GDM1 (cell line): Measurements from ENCODE around the gene TAF1C.
"Not testable (repeated sequence)": the region's sequence is repeated elsewhere in the genome, so short reads cannot be mapped to it uniquely, and the experiment has no call there.

Experiments
- DNase-seq: peaks from one replicate; lab custom pipeline; 2025; lab: John Stamatoyannopoulos, UW

Gene TAF1C

DNA sequence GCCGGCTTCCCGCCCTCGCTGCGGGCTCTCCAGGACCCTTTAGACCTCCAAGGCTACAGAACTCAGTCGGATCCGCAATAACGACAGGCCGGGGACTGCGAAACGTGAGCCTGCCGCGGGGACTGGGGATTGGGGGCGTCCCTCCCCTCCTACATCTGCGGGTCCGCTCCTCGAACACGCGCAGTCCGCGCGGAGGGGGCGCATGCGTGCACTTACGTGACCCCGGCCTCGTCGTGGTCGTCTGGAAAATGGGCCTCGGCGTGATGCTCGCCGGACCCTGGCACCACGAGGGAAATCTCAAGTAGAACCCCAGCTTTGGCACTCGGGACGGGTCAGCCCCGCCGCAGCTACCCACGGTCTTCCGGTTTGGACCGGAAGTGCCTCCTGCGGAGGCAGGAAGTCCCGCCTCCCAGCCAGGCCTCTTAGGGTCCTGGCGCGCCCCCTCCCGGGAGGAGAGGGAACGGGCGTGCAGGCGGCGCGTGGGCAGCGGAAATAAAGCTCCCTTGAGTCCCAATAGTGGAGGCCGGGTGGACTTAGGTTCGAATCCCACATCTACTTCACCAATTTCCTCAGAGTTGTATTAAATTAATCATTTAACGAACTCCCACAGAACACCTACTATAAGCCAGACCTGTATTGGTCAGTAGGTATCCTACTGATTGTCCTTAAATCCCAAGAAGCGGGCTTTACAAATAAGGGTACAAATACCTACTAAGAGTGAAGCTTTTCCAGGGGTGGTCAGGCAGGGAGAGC is at the start of gene TAF1C:
TSS of gene TAF1C (minus strand) at position 373 of the 753 bp plus-strand sequence. CDS start 2,069 bp downstream, outside the sequence.
- peak; percentile 78 for DNase-seq

GRCh38 chr16:84234321-84235241 is 47.7 kb upstream of the TAF1C start:
- DNase-seq = no peak

DNA sequence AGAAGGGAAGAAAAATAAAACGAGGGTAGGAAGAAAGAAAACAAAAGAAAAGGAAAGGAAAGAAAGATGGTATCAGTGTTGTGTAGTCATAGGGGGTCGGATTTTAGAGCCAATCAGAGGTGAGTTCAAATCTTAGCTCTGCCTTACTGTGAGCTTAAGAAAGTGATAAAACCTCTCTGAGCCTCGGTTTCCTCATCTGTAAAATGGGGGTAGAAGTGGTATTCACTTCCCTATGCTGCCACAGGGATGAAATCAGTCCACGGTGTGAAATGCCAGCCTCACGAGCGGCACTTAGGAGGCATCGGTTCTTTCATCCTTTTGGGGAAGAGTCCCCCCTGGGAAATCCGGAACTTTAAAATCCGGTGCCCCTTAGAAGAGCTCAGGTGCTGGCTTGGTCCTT is 46.9 kb upstream of the TAF1C start:
- no peak for DNase-seq

GRCh38 chr16:84232969-84233368 is 46.1 kb upstream of the TAF1C start:
- no peak for DNase-seq

DNA sequence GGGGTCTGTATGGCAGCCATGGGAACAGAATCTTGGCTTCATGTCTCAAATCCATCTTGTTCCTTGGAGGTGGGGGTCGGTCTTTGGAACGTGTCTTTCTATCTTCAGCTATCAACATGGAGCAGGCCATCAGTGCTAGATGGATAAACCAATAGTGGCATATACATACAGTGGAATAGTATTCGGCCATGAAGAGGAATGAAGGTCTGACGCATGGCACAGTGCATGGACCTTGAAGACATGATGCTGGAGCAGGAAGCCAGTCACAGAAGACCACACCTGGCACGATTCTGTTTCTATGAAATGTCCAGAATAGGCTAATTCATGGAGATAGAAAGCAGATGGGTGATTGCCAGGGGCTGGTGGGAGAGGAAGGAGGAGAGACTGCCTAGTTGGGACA is 45.2 kb upstream of the TAF1C start:
- DNase-seq = no peak

DNA sequence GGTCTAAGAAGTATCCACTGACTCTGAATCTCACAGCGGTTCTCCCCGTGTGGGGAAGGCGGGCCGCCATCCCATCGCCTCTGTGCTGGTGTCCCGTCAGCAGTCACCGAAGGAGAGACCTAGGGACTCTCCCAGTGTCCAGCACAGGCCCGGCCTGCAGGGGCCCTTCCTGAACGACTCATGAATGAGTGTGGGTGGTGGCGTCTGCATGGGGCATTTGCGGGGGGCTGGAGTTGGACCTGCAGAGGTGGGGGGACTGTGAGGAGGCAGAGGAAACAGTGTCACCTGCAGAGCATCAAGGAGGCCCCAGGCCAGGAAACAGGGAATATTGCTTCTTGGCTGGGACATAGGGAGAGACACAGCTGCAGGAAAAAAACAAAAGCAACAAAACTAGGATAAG is 42.6 kb upstream of the TAF1C start:
- DNase-seq = no peak

- no peak for DNase-seq
These were observed 41.5 kb upstream of the TAF1C start for GRCh38 chr16:84228256-84228838.

- DNase-seq = no peak
These were observed 40.7 kb upstream of the TAF1C start for GRCh38 chr16:84227548-84227947.

DNA sequence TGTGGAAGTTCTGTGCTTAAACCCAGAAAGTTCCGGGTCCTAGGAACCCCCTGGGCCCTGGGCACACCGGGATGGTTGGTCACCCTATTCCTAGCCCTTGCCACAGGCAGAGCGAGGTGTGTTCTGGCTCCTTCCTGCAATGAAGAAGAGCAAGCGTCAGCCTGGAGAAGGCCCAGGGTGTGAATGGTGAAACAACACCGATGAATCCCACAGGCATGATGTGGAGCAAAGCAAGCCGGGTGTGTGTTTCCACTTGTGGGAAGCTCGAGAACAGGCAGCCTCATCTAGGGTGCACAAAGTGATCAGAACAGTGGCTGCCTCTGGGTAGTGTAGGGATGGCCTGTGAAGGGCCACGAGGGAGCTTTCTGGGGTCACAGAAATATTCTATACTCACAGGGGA is 39.2 kb upstream of the TAF1C start:
- DNase-seq = no peak

GRCh38 chr16:84225571-84225970 is 38.7 kb upstream of the TAF1C start:
- no peak for DNase-seq

- no peak for DNase-seq
These were observed 38.3 kb upstream of the TAF1C start for GRCh38 chr16:84225126-84225525.

DNA sequence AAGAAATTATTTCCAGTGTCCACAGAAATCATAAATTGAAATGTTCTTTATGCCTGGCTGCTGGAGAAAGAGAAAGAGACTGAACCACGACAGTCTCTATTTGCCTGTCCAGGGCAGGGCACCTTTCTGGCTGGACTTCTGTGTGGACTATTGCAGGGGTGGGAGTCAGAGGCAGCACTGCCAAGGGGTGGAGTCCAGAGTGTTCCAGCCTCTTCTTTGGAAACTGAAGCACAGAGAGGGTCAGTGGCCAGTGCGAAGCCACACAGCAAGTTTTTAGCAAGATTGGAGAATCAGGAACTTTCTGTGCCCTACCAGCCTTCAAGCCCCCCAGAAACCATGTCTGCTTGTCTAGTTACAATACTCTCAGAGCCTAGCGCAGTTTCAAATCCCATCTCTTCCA is 37.7 kb upstream of the TAF1C start:
- DNase-seq = no peak

GRCh38 chr16:84223456-84223855 is 36.6 kb upstream of the TAF1C start:
- no peak for DNase-seq

DNA sequence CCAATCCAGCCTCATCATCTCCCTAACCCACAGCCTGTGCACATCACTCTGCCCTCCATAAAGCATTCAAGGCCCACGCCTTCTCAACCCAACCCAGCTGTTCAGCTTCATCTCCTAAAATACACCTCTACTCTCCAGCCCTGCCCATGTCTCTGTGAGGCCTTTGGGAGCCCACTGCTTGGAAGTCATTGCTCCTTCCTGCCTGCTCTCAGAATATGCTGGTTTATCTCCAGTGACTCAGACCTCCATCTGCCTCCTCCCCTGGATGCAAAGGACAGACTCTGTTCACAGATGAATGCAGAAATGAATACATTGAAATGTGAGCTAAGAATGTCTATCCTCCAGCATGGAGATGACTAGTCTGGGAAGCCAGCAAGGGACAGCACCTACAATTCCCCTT is 34.0 kb upstream of the TAF1C start:
- no peak for DNase-seq

- no peak for DNase-seq
These were observed 32.1 kb upstream of the TAF1C start for GRCh38 chr16:84218956-84219355.

- DNase-seq = no peak
These were observed 31.4 kb upstream of the TAF1C start for GRCh38 chr16:84218176-84218823.

DNA sequence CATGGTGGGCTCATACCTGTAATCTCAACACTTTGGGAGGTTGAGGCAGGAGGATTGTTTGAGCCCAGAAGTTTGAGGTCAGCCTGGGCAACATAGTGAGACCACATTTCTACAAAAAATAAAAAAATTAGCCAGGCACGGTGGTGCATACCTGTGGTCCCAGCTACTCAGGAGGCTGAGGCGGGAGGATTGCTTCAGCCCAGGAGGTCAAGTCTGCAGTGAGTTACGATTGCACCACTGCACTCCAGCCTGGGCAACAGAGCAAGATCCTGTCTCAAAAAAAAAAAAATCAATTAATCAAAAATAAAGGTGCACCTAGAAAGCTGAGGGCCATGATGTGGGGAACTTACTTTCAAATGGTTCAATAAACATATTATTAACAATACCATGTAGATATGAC is 29.3 kb upstream of the TAF1C start:
- not testable (repeated sequence) for DNase-seq

- DNase-seq = no peak
These were observed 28.7 kb upstream of the TAF1C start for GRCh38 chr16:84215531-84215930.

GRCh38 chr16:84214451-84215066 is 27.7 kb upstream of the TAF1C start:
- no peak for DNase-seq

- DNase-seq = no peak
These were observed 25.8 kb upstream of the TAF1C start for GRCh38 chr16:84212631-84213030.

DNA sequence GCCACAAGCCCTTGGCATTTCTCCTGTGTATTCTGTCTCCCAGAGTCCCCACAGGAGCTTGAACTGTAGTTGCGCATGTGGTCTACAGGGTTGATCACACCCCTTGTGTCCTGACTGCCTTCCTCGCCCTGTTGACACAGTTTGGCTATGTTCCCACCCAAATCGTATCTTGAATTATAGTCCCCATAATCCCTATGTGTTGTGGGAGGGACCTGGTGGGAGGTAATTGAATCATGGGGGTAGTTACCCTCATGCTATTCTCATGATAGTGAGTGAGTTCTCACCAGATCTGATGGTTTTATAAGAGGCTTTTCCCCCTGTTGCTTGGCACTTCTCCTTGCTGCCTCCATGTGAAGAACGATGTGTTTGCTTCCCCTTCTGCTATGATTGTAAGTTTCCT is 25.3 kb upstream of the TAF1C start:
- DNase-seq = no peak

DNA sequence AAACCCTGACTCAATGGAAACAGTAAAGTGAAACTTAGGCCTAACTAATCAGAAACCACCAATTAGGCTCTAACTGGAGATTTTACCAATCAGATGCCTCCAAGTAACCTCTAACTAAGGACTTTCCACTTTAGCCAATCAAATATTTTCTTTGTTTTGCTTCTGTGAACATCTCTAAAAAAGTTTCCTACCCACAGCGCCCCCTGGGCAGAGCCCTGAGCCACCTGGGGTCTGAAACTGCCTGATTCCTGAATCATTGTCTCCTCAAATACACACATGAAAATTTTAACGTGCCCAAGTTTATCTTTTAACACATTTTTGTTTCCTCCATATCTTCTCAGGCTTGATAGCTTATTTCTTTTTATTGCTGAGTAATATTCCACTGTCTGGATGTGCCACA is 23.1 kb upstream of the TAF1C start:
- DNase-seq = no peak
